HK-2 (cell line): ENCODE results near the gene MT1E.
A peak's percentile ranks its signal among the peaks of the same experiment; 100 is the strongest.
"Not testable (repeated sequence)": the region's sequence is repeated elsewhere in the genome, so short reads cannot be mapped to it uniquely, and the experiment has no call there.

Experiments
- DNase-seq: peaks from one replicate; pipeline ENCODE4 v3.0.0-alpha.2; 2018; ENCODE audit not compliant: unreplicated experiment

The MT1E gene

GRCh38 chr16:56672171-56672570, 46.6 kb downstream of the MT1E start:
- not testable (repeated sequence) for DNase-seq

- no peak for DNase-seq
Observed at GRCh38 chr16:56672761-56673536, 47.4 kb downstream of the MT1E start.

GRCh38 chr16:56673921-56674320, 48.3 kb downstream of the MT1E start:
- DNase-seq = peak; percentile 28

- not testable (repeated sequence) for DNase-seq
Observed at GRCh38 chr16:56674570-56674969, 49.0 kb downstream of the MT1E start.

GRCh38 chr16:56675685-56676210, 50.2 kb downstream of the MT1E start:
- DNase-seq = no peak
